ENCODE results near the gene MS4A15. TPM values are rescaled to one million over a fixed set of nuclear protein-coding genes. Genes with fewer than 3 reads are reported as not detected.
A peak's percentile ranks its signal among the peaks of the same experiment; 100 is the strongest.

The MS4A15 gene
- total RNA-seq, 2 experiments from 2014 or later = not detected

GRCh38 chr11:60761436-60762190 lies 4.9 kb downstream of the MS4A15 start:
- no peak for DNase-seq

GRCh38 chr11:60762851-60763691 lies 6.4 kb downstream of the MS4A15 start:
- no peak for ATAC-seq
- Mint-ChIP-seq H3K27ac (no peak overlapping the region), H3K9me3 (ENCODE audit: low read depth) (no peaks in the 10 kb centered on the region)

More at GRCh38 chr11:60761436-60762190, 4.9 kb downstream of the MS4A15 start:
- Mint-ChIP-seq H3K4me3 (no peak overlapping the region), H3K36me3 (no peaks in the 10 kb centered on the region), H3K27me3 (peaks cover 57% of the 10 kb centered on the region), H3K4me1 (peaks cover 3% of the 10 kb centered on the region), H3K27ac (no peak overlapping the region), H3K9me3 (ENCODE audit: low read depth) (no peaks in the 10 kb centered on the region)
- CTCF ChIA-PET = interaction anchor here (0.7 to 5.8 kb wide), 3 partner anchors 12 to 19 kb away, joined by 3 to 32 read pairs (median 3); no protein-coding TSS in a partner anchor
- no peak for ATAC-seq

GRCh38 chr11:60763692-60764369 lies 7.2 kb downstream of the MS4A15 start:
- Mint-ChIP-seq H3K4me1 (peaks cover 3% of the 10 kb centered on the region), H3K27ac (no peak overlapping the region), H3K9me3 (ENCODE audit: low read depth) (no peaks in the 10 kb centered on the region), H3K4me3 (no peak overlapping the region), H3K36me3 (no peaks in the 10 kb centered on the region), H3K27me3 (peaks cover 44% of the 10 kb centered on the region)
- CTCF ChIA-PET = interaction anchor here (1.3 to 5.8 kb wide), 3 partner anchors 12 to 414 kb away, joined by 3 to 32 read pairs (median 4); no protein-coding TSS in a partner anchor
- DNase-seq (no peak), ATAC-seq (no peak)

More at GRCh38 chr11:60762851-60763691, 6.4 kb downstream of the MS4A15 start:
- CTCF ChIA-PET = interaction anchor here (1.3 to 5.8 kb wide), 3 partner anchors 13 to 415 kb away, joined by 3 to 32 read pairs (median 4); no protein-coding TSS in a partner anchor
- Mint-ChIP-seq H3K27me3 (peaks cover 51% of the 10 kb centered on the region), H3K36me3 (no peaks in the 10 kb centered on the region), H3K4me1 (peaks cover 3% of the 10 kb centered on the region), H3K4me3 (no peak overlapping the region)
- no peak for DNase-seq

GRCh38 chr11:60764879-60765278 lies 8.2 kb downstream of the MS4A15 start:
- Mint-ChIP-seq H3K4me1 (peaks cover 3% of the 10 kb centered on the region), H3K27ac (no peak overlapping the region), H3K36me3 (no peaks in the 10 kb centered on the region), H3K9me3 (ENCODE audit: low read depth) (no peaks in the 10 kb centered on the region), H3K27me3 (peaks cover 34% of the 10 kb centered on the region), H3K4me3 (no peak overlapping the region)
- CTCF ChIA-PET = interaction anchor here (0.9 to 5.8 kb wide), 4 partner anchors 9 to 123 kb away, joined by 3 to 32 read pairs (median 8); partner anchors contain the start of gene MS4A15
- no peak for DNase-seq
- ATAC-seq = no peak

- Mint-ChIP-seq H3K27ac (no peak overlapping the region), H3K4me1 (peaks cover 3% of the 10 kb centered on the region)
- CTCF ChIA-PET = interaction anchor here (0.9 to 5.8 kb wide), 4 partner anchors 9 to 122 kb away, joined by 3 to 32 read pairs (median 8); partner anchors contain the start of gene MS4A15
Observed at GRCh38 chr11:60765355-60765754, 8.7 kb downstream of the MS4A15 start.

GRCh38 chr11:60766547-60766946 lies 9.9 kb downstream of the MS4A15 start:
- H3K4me1 Mint-ChIP-seq = peaks cover 3% of the 10 kb centered on the region
- ATAC-seq (no peak), DNase-seq (no peak)
- H3K4me3 Mint-ChIP-seq = no peak overlapping the region
- H3K27me3 Mint-ChIP-seq = peaks cover 23% of the 10 kb centered on the region
- no peaks in the 10 kb centered on the region for H3K9me3 Mint-ChIP-seq (ENCODE audit: low read depth)
- H3K36me3 Mint-ChIP-seq = no peaks in the 10 kb centered on the region
- H3K27ac Mint-ChIP-seq = no peak overlapping the region
- CTCF ChIA-PET = interaction anchor here (5.8 kb wide), 1 partner anchor 9 kb away, joined by 32 read pairs; no protein-coding TSS in a partner anchor

More at GRCh38 chr11:60765355-60765754, 8.7 kb downstream of the MS4A15 start:
- no peak for ATAC-seq
- no peak overlapping the region for H3K4me3 Mint-ChIP-seq
- no peaks in the 10 kb centered on the region for H3K9me3 Mint-ChIP-seq (ENCODE audit: low read depth)
- peaks cover 29% of the 10 kb centered on the region for H3K27me3 Mint-ChIP-seq
- no peak for DNase-seq
- no peaks in the 10 kb centered on the region for H3K36me3 Mint-ChIP-seq

GRCh38 chr11:60767388-60767811 lies 10.7 kb downstream of the MS4A15 start:
- H3K27ac Mint-ChIP-seq = no peak overlapping the region
- ATAC-seq (peak; percentile 49), DNase-seq (no peak)
- peaks cover 3% of the 10 kb centered on the region for H3K4me1 Mint-ChIP-seq
- no peaks in the 10 kb centered on the region for H3K9me3 Mint-ChIP-seq (ENCODE audit: low read depth)
- CTCF ChIA-PET = interaction anchor here (5.8 kb wide), 1 partner anchor 8 kb away, joined by 32 read pairs; no protein-coding TSS in a partner anchor
- H3K36me3 Mint-ChIP-seq = no peaks in the 10 kb centered on the region
- H3K27me3 Mint-ChIP-seq = peaks cover 20% of the 10 kb centered on the region
- no peak overlapping the region for H3K4me3 Mint-ChIP-seq

GRCh38 chr11:60768202-60768601 lies 11.5 kb downstream of the MS4A15 start:
- H3K4me1 Mint-ChIP-seq = peaks cover 3% of the 10 kb centered on the region
- DNase-seq (no peak), ATAC-seq (no peak)
- H3K27ac Mint-ChIP-seq = no peak overlapping the region
- CTCF ChIA-PET = no interaction called here
- peaks cover 12% of the 10 kb centered on the region for H3K27me3 Mint-ChIP-seq
- no peak overlapping the region for H3K4me3 Mint-ChIP-seq
- H3K9me3 Mint-ChIP-seq (ENCODE audit: low read depth) = no peaks in the 10 kb centered on the region
- no peaks in the 10 kb centered on the region for H3K36me3 Mint-ChIP-seq

- CTCF ChIA-PET = interaction anchor here (0.8 kb wide), 2 partner anchors 42 to 62 kb away, joined by 3 read pairs; no protein-coding TSS in a partner anchor
- Mint-ChIP-seq H3K36me3 (no peaks in the 10 kb centered on the region), H3K27me3 (peaks cover 8% of the 10 kb centered on the region), H3K9me3 (ENCODE audit: low read depth) (no peaks in the 10 kb centered on the region), H3K27ac (no peak overlapping the region), H3K4me1 (no peaks in the 10 kb centered on the region), H3K4me3 (no peak overlapping the region)
- DNase-seq (no peak), ATAC-seq (no peak)
Observed at GRCh38 chr11:60769273-60769672, 12.6 kb downstream of the MS4A15 start.

GRCh38 chr11:60769811-60770210 lies 13.1 kb downstream of the MS4A15 start:
- CTCF ChIA-PET = interaction anchor here (0.8 kb wide), 2 partner anchors 42 to 62 kb away, joined by 3 read pairs; no protein-coding TSS in a partner anchor
- no peak overlapping the region for H3K4me3 Mint-ChIP-seq

GRCh38 chr11:60771146-60771545 lies 14.5 kb downstream of the MS4A15 start:
- no peaks in the 10 kb centered on the region for H3K36me3 Mint-ChIP-seq
- H3K27ac Mint-ChIP-seq = no peak overlapping the region
- no peaks in the 10 kb centered on the region for H3K9me3 Mint-ChIP-seq (ENCODE audit: low read depth)
- ATAC-seq (no peak), DNase-seq (no peak)
- CTCF ChIA-PET = no interaction called here
- peaks cover 6% of the 10 kb centered on the region for H3K27me3 Mint-ChIP-seq
- H3K4me1 Mint-ChIP-seq = peaks cover 5% of the 10 kb centered on the region
- no peak overlapping the region for H3K4me3 Mint-ChIP-seq

More at GRCh38 chr11:60769811-60770210, 13.1 kb downstream of the MS4A15 start:
- Mint-ChIP-seq H3K4me1 (peaks cover 1% of the 10 kb centered on the region), H3K27ac (no peak overlapping the region), H3K27me3 (peaks cover 8% of the 10 kb centered on the region), H3K9me3 (ENCODE audit: low read depth) (no peaks in the 10 kb centered on the region), H3K36me3 (no peaks in the 10 kb centered on the region)
- ATAC-seq (no peak), DNase-seq (no peak)

- H3K27ac Mint-ChIP-seq = no peak overlapping the region
- CTCF ChIA-PET = interaction anchor here (1.1 to 1.4 kb wide), 2 partner anchors 58 to 128 kb away, joined by 3 to 4 read pairs; no protein-coding TSS in a partner anchor
- ATAC-seq = no peak
Observed at GRCh38 chr11:60771879-60772525, 15.3 kb downstream of the MS4A15 start.

More at GRCh38 chr11:60771879-60772525, 15.3 kb downstream of the MS4A15 start:
- Mint-ChIP-seq H3K4me1 (peaks cover 5% of the 10 kb centered on the region), H3K36me3 (no peaks in the 10 kb centered on the region), H3K4me3 (no peak overlapping the region), H3K9me3 (ENCODE audit: low read depth) (no peaks in the 10 kb centered on the region), H3K27me3 (peaks cover 4% of the 10 kb centered on the region)
- no peak for DNase-seq

All from activated CD8-positive, alpha-beta memory T cell treated with anti-CD3 and anti-CD28 coated beads, Interleukin-2, amount 10 ng/mL, durations not matched to agents 7 days and 5 days (primary cell).